ENCODE data around the gene ASPN.

The ASPN gene

DNA sequence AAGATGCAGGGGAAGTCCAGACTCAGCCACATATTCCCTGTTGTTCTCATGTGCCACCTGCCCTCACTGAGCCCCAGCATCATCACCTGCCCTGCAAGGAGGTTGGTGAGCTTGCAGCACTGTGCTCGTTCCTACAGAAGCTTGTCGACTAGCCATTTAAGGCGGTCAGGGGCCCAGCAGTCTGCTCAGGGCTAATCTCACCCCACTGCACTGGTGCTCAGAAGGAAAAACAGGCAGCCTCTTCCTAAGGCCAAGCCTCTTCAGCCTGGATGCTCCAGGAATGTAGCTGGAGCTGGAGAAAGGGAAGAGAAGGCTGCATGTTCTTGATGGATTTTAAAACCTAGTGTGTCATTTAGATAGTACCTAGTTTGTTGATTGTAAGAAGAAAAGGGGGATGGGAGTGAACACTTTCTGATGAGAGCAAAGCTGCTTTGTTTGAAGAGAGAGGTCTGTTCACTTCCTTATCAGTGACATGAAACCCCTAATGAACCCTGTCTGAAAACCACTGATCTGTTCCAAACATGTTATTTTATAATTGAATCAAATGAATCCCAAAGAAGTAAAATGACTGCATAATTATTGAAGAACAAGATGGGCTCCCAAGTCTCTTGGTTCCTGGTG is 10.6 kb upstream of the ASPN start:
- Histone ChIP-seq H3K27me3 (ENCODE audit: control insufficient read depth, insufficient read depth, low read length, poor library complexity, severe bottlenecking) (no peaks in the 10 kb centered on the region), H3K4me1 (ENCODE audit: control insufficient read depth, insufficient read depth, low read length) (peaks cover 5% of the 10 kb centered on the region), H3K36me3 (ENCODE audit: control insufficient read depth, insufficient read depth, low read length) (no peaks in the 10 kb centered on the region), H3K9me3 (ENCODE audit: control insufficient read depth, low read length) (no peaks in the 10 kb centered on the region), H3K27ac (ENCODE audit: insufficient read depth, low read depth, low read length, poor library complexity, severe bottlenecking) (no peak overlapping the region), H3K4me3 (ENCODE audit: insufficient read depth, low read depth, low read length) (no peak overlapping the region)
- WGBS, 2 experiments = 80 to 85% methylated on average over 3 of the region's 3 CpGs

GRCh38 chr9:92488681-92489550 is 6.6 kb upstream of the ASPN start:
- Histone ChIP-seq H3K9me3 (ENCODE audit: control insufficient read depth, low read length) (no peaks in the 10 kb centered on the region), H3K36me3 (ENCODE audit: control insufficient read depth, insufficient read depth, low read length) (no peaks in the 10 kb centered on the region), H3K27me3 (ENCODE audit: control insufficient read depth, insufficient read depth, low read length, poor library complexity, severe bottlenecking) (no peaks in the 10 kb centered on the region), H3K27ac (ENCODE audit: insufficient read depth, low read depth, low read length, poor library complexity, severe bottlenecking) (no peak overlapping the region), H3K4me1 (ENCODE audit: control insufficient read depth, insufficient read depth, low read length) (peaks cover 5% of the 10 kb centered on the region), H3K4me3 (ENCODE audit: insufficient read depth, low read depth, low read length) (no peak overlapping the region)
- WGBS, 2 experiments = 90 to 95% methylated on average over 4 of the region's 4 CpGs

GRCh38 chr9:92486371-92486770 is 4.1 kb upstream of the ASPN start:
- no peaks in the 10 kb centered on the region for H3K4me1 ChIP-seq (ENCODE audit: control insufficient read depth, insufficient read depth, low read length)
- no peaks in the 10 kb centered on the region for H3K27me3 ChIP-seq (ENCODE audit: control insufficient read depth, insufficient read depth, low read length, poor library complexity, severe bottlenecking)
- H3K9me3 ChIP-seq (ENCODE audit: control insufficient read depth, low read length) = no peaks in the 10 kb centered on the region
- no peak overlapping the region for H3K4me3 ChIP-seq (ENCODE audit: insufficient read depth, low read depth, low read length)
- WGBS, 2 experiments = 94 to 96% methylated on average over 2 to 3 of the region's 3 CpGs
- H3K27ac ChIP-seq (ENCODE audit: insufficient read depth, low read depth, low read length, poor library complexity, severe bottlenecking) = no peak overlapping the region
- no peaks in the 10 kb centered on the region for H3K36me3 ChIP-seq (ENCODE audit: control insufficient read depth, insufficient read depth, low read length)

- Histone ChIP-seq H3K9me3 (ENCODE audit: control insufficient read depth, low read length) (no peaks in the 10 kb centered on the region), H3K27ac (ENCODE audit: insufficient read depth, low read depth, low read length, poor library complexity, severe bottlenecking) (no peak overlapping the region), H3K27me3 (ENCODE audit: control insufficient read depth, insufficient read depth, low read length, poor library complexity, severe bottlenecking) (no peaks in the 10 kb centered on the region), H3K4me1 (ENCODE audit: control insufficient read depth, insufficient read depth, low read length) (no peaks in the 10 kb centered on the region), H3K36me3 (ENCODE audit: control insufficient read depth, insufficient read depth, low read length) (no peaks in the 10 kb centered on the region), H3K4me3 (ENCODE audit: insufficient read depth, low read depth, low read length) (no peak overlapping the region)
- 88 to 90% methylated on average over 3 of the region's 3 CpGs for WGBS, 2 experiments
Observed at GRCh38 chr9:92484563-92484962, 2.3 kb upstream of the ASPN start.

GRCh38 chr9:92483627-92484545 is 1.6 kb upstream of the ASPN start:
- Histone ChIP-seq H3K36me3 (ENCODE audit: control insufficient read depth, insufficient read depth, low read length) (no peaks in the 10 kb centered on the region), H3K27ac (ENCODE audit: insufficient read depth, low read depth, low read length, poor library complexity, severe bottlenecking) (no peak overlapping the region), H3K9me3 (ENCODE audit: control insufficient read depth, low read length) (no peaks in the 10 kb centered on the region), H3K4me3 (ENCODE audit: insufficient read depth, low read depth, low read length) (no peak overlapping the region), H3K4me1 (ENCODE audit: control insufficient read depth, insufficient read depth, low read length) (no peaks in the 10 kb centered on the region), H3K27me3 (ENCODE audit: control insufficient read depth, insufficient read depth, low read length, poor library complexity, severe bottlenecking) (no peaks in the 10 kb centered on the region)
- WGBS, 2 experiments = 92 to 93% methylated on average over 3 to 4 of the region's 5 CpGs

GRCh38 chr9:92482805-92483204 is 499 bp upstream of the ASPN start:
- Histone ChIP-seq H3K27me3 (ENCODE audit: control insufficient read depth, insufficient read depth, low read length, poor library complexity, severe bottlenecking) (no peaks in the 10 kb centered on the region), H3K4me1 (ENCODE audit: control insufficient read depth, insufficient read depth, low read length) (no peaks in the 10 kb centered on the region), H3K4me3 (ENCODE audit: insufficient read depth, low read depth, low read length) (no peak overlapping the region), H3K36me3 (ENCODE audit: control insufficient read depth, insufficient read depth, low read length) (no peaks in the 10 kb centered on the region), H3K27ac (ENCODE audit: insufficient read depth, low read depth, low read length, poor library complexity, severe bottlenecking) (no peak overlapping the region), H3K9me3 (ENCODE audit: control insufficient read depth, low read length) (no peaks in the 10 kb centered on the region)

- 60 to 81% methylated on average over 1 to 2 of the region's 2 CpGs for WGBS, 2 experiments
- H3K36me3 ChIP-seq (ENCODE audit: control insufficient read depth, insufficient read depth, low read length) = no peaks in the 10 kb centered on the region
- no peaks in the 10 kb centered on the region for H3K4me1 ChIP-seq (ENCODE audit: control insufficient read depth, insufficient read depth, low read length)
- H3K4me3 ChIP-seq (ENCODE audit: insufficient read depth, low read depth, low read length) = no peak overlapping the region
- H3K27ac ChIP-seq (ENCODE audit: insufficient read depth, low read depth, low read length, poor library complexity, severe bottlenecking) = no peak overlapping the region
- no peaks in the 10 kb centered on the region for H3K27me3 ChIP-seq (ENCODE audit: control insufficient read depth, insufficient read depth, low read length, poor library complexity, severe bottlenecking)
- no peaks in the 10 kb centered on the region for H3K9me3 ChIP-seq (ENCODE audit: control insufficient read depth, low read length)
Observed at GRCh38 chr9:92480986-92481633, 1.2 kb downstream of the ASPN start.

GRCh38 chr9:92480291-92480771 is 2.0 kb downstream of the ASPN start:
- no peaks in the 10 kb centered on the region for H3K4me1 ChIP-seq (ENCODE audit: control insufficient read depth, insufficient read depth, low read length)
- H3K36me3 ChIP-seq (ENCODE audit: control insufficient read depth, insufficient read depth, low read length) = no peaks in the 10 kb centered on the region
- no peak overlapping the region for H3K27ac ChIP-seq (ENCODE audit: insufficient read depth, low read depth, low read length, poor library complexity, severe bottlenecking)
- WGBS, 2 experiments = 88 to 91% methylated on average over 2 of the region's 2 CpGs
- no peak overlapping the region for H3K4me3 ChIP-seq (ENCODE audit: insufficient read depth, low read depth, low read length)
- H3K27me3 ChIP-seq (ENCODE audit: control insufficient read depth, insufficient read depth, low read length, poor library complexity, severe bottlenecking) = no peaks in the 10 kb centered on the region
- H3K9me3 ChIP-seq (ENCODE audit: control insufficient read depth, low read length) = no peaks in the 10 kb centered on the region

- Histone ChIP-seq H3K27me3 (ENCODE audit: control insufficient read depth, insufficient read depth, low read length, poor library complexity, severe bottlenecking) (no peaks in the 10 kb centered on the region), H3K9me3 (ENCODE audit: control insufficient read depth, low read length) (no peaks in the 10 kb centered on the region), H3K36me3 (ENCODE audit: control insufficient read depth, insufficient read depth, low read length) (no peaks in the 10 kb centered on the region), H3K4me3 (ENCODE audit: insufficient read depth, low read depth, low read length) (no peak overlapping the region), H3K4me1 (ENCODE audit: control insufficient read depth, insufficient read depth, low read length) (no peaks in the 10 kb centered on the region), H3K27ac (ENCODE audit: insufficient read depth, low read depth, low read length, poor library complexity, severe bottlenecking) (no peak overlapping the region)
Observed at GRCh38 chr9:92479346-92479745, 3.0 kb downstream of the ASPN start.

Measured in ectodermal cell (in vitro differentiated cells).